H9 (cell line): ENCODE data around the gene SNED1. TPM values are rescaled to one million over a fixed set of nuclear protein-coding genes. Genes with fewer than 3 reads are reported as not detected.

ENCODE experiments used
- DNase-seq: peaks from one replicate; pipeline ENCODE4 v3.0.0-alpha.2; 2017
- H2AFZ ChIP-seq: one replicate; pipeline ENCODE4 v1.6.1; 2013; ENCODE audit warnings: mild to moderate bottlenecking, low read length, control low read depth, moderate library complexity
- H2AK5ac ChIP-seq: 2 replicates; pipeline ENCODE4 v1.6.1; 2013; ENCODE audit warnings: low read length, control low read depth, mixed read lengths; ENCODE audit not compliant: insufficient read length
- H2BK120ac ChIP-seq: one replicate; pipeline ENCODE4 v1.6.1; 2013; ENCODE audit warnings: low read depth, mild to moderate bottlenecking, low read length, control low read depth, inconsistent platforms; ENCODE audit not compliant: poor library complexity, severe bottlenecking
- H2BK12ac ChIP-seq: 2 replicates; pipeline ENCODE4 v1.6.1; 2013; ENCODE audit warnings: low read length, control low read depth, mixed read lengths, low read depth; ENCODE audit not compliant: insufficient read length
- H2BK15ac ChIP-seq: 2 replicates; pipeline ENCODE4 v1.6.1; 2013; ENCODE audit warnings: low read depth, low read length, control low read depth
- H2BK20ac ChIP-seq: one replicate; pipeline ENCODE4 v1.6.1; 2013; ENCODE audit warnings: low read depth, mild to moderate bottlenecking, low read length, control low read depth, inconsistent platforms; ENCODE audit not compliant: poor library complexity, severe bottlenecking
- H2BK5ac ChIP-seq: 2 replicates; pipeline ENCODE4 v1.6.1; 2013; ENCODE audit warnings: low read length, control low read depth, mixed read lengths; ENCODE audit not compliant: insufficient read length
- H3K14ac ChIP-seq: 2 replicates; pipeline ENCODE4 v1.6.1; 2013; ENCODE audit warnings: low read length, control low read depth; ENCODE audit not compliant: insufficient read depth
- H3K18ac ChIP-seq: 2 replicates; pipeline ENCODE4 v1.6.1; 2013; ENCODE audit warnings: low read depth, mild to moderate bottlenecking, mixed read lengths, low read length, control low read depth; ENCODE audit not compliant: insufficient read length
- H3K23ac ChIP-seq: 2 replicates; pipeline ENCODE4 v1.6.1; 2013; ENCODE audit warnings: low read length, control low read depth, mixed read lengths, low read depth; ENCODE audit not compliant: insufficient read length
- H3K23me2 ChIP-seq: 2 replicates; pipeline ENCODE4 v1.6.1; 2013; ENCODE audit warnings: low read depth, mild to moderate bottlenecking, mixed read lengths, low read length, control low read depth; ENCODE audit not compliant: insufficient read length, poor library complexity, severe bottlenecking
- H3K27ac ChIP-seq: 2 replicates; pipeline ENCODE4 v1.5.1; 2013; ENCODE audit warnings: low read length, control low read depth, mixed read lengths, low read depth; ENCODE audit not compliant: insufficient read length
- H3K27me3 ChIP-seq: 2 replicates; pipeline ENCODE4 v1.6.1; 2013; ENCODE audit warnings: low read length, control low read depth, inconsistent platforms; ENCODE audit not compliant: insufficient read depth
- H3K4ac ChIP-seq: 2 replicates; pipeline ENCODE4 v1.6.1; 2013; ENCODE audit warnings: low read depth, mild to moderate bottlenecking, control low read depth, inconsistent platforms, low read length, moderate library complexity
- H3K4me1 ChIP-seq: 2 replicates; pipeline ENCODE4 v1.6.1; 2013; ENCODE audit warnings: low read length, control low read depth, inconsistent platforms; ENCODE audit not compliant: insufficient read depth
- H3K4me2 ChIP-seq: 2 replicates; pipeline ENCODE4 v1.6.1; 2013; ENCODE audit warnings: low read length, control low read depth, mixed read lengths; ENCODE audit not compliant: insufficient read length, insufficient read depth
- H3K56ac ChIP-seq: 2 replicates; pipeline ENCODE4 v1.6.1; 2013; ENCODE audit warnings: low read depth, mild to moderate bottlenecking, mixed read lengths, low read length, control low read depth; ENCODE audit not compliant: insufficient read length
- H3K79me1 ChIP-seq: 2 replicates; pipeline ENCODE4 v1.6.1; 2013; ENCODE audit warnings: low read depth, mild to moderate bottlenecking, moderate library complexity, low read length, control low read depth, inconsistent platforms; ENCODE audit not compliant: insufficient read depth, poor library complexity, severe bottlenecking
- H3K79me2 ChIP-seq: 2 replicates; pipeline ENCODE4 v1.6.1; 2013; ENCODE audit warnings: low read length, control low read depth, inconsistent platforms; ENCODE audit not compliant: insufficient read depth
- H3K9ac ChIP-seq: 2 replicates; pipeline ENCODE4 v1.6.1; 2013; ENCODE audit warnings: low read length, control low read depth, mixed read lengths; ENCODE audit not compliant: insufficient read length; ENCODE audit errors: extremely low read depth
- H3K9me3 ChIP-seq: one replicate; pipeline ENCODE4 v1.6.1; 2013; ENCODE audit warnings: low read depth, low read length, inconsistent platforms; ENCODE audit not compliant: control insufficient read depth
- H3T11ph ChIP-seq: one replicate; pipeline ENCODE4 v1.6.1; 2013; ENCODE audit warnings: mild to moderate bottlenecking, low read length, control low read depth, inconsistent platforms
- H4K20me1 ChIP-seq: one replicate; pipeline ENCODE4 v1.6.1; 2013; ENCODE audit not compliant: control insufficient read depth, insufficient read length, insufficient read depth
- H4K5ac ChIP-seq: 2 replicates; pipeline ENCODE4 v1.6.1; 2013; ENCODE audit warnings: low read depth, mild to moderate bottlenecking, mixed read lengths, low read length, control low read depth; ENCODE audit not compliant: insufficient read length
- H4K8ac ChIP-seq: replicated peaks from 2 replicates; pipeline ENCODE4 v1.6.1; 2013; ENCODE audit warnings: low read length, control low read depth, mixed read lengths, low read depth; ENCODE audit not compliant: insufficient read length
- H4K91ac ChIP-seq: 2 replicates; pipeline ENCODE4 v1.6.1; 2013; ENCODE audit warnings: low read depth, mild to moderate bottlenecking, moderate library complexity, mixed read lengths, low read length, control low read depth; ENCODE audit not compliant: insufficient read length
- H3K27ac Mint-ChIP-seq, 3 experiments: 2 replicates in 2 of 3; 3 replicates in 1 of 3; pipeline ENCODE4 v1.8.0; 2020 to 2021; ENCODE audit warnings: mixed read lengths in 3 of 3, mild to moderate bottlenecking in 1 of 3, moderate library complexity in 1 of 3
- H3K27me3 Mint-ChIP-seq: 2 replicates; pipeline ENCODE4 v1.8.0; 2021; ENCODE audit warnings: low read depth, mild to moderate bottlenecking, moderate library complexity, mixed read lengths
- H3K36me3 Mint-ChIP-seq, 3 experiments: 2 replicates in 2 of 3; 3 replicates in 1 of 3; pipeline ENCODE4 v1.8.0; 2020 to 2021; ENCODE audit warnings: low read depth in 3 of 3, mixed read lengths in 3 of 3; ENCODE audit not compliant: insufficient read depth in 1 of 3
- H3K4me1 Mint-ChIP-seq, 2 experiments: 2 replicates each; pipeline ENCODE4 v1.8.0; 2020; ENCODE audit warnings: mixed read lengths in 2 of 2
- H3K4me3 Mint-ChIP-seq, 2 experiments: 2 replicates in 1 of 2; 3 replicates in 1 of 2; pipeline ENCODE4 v1.8.0; 2020 to 2021; ENCODE audit warnings: mild to moderate bottlenecking in 2 of 2, mixed read lengths in 2 of 2, moderate library complexity in 1 of 2
- H3K9me3 Mint-ChIP-seq, 2 experiments: 2 replicates in 1 of 2; 3 replicates in 1 of 2; pipeline ENCODE4 v1.8.0; 2020; ENCODE audit warnings: mild to moderate bottlenecking in 2 of 2, mixed read lengths in 2 of 2, moderate library complexity in 1 of 2
- CTCF ChIP-seq: fragments of 200-600 bp; sonication (generic); conservative IDR thresholded peaks from 3 replicates; pipeline ENCODE4 v1.8.0; 2021; ENCODE audit warnings: antibody characterized with exemption, mild to moderate bottlenecking
- WGBS: extraction: QIAGEN DNeasy Blood & Tissue Kit; methylation state at CpG from one replicate; pipeline ENCODE4 v1.1.7; 2013; ENCODE audit warnings: missing lambda C conversion rate, low lambda C conversion rate, mixed read lengths; ENCODE audit not compliant: insufficient read length; ENCODE audit errors: extremely low coverage; 5-methylcytosine and 5-hydroxymethylcytosine counted together
- total RNA-seq: library from RNA; stranded (reverse); gene quantifications from 2 replicates; pipeline ENCODE4 v1.2.1, GENCODE V29; 2021

The SNED1 gene
- total RNA-seq, 1 experiment from 2014 or later, result 2.5 TPM

DNA sequence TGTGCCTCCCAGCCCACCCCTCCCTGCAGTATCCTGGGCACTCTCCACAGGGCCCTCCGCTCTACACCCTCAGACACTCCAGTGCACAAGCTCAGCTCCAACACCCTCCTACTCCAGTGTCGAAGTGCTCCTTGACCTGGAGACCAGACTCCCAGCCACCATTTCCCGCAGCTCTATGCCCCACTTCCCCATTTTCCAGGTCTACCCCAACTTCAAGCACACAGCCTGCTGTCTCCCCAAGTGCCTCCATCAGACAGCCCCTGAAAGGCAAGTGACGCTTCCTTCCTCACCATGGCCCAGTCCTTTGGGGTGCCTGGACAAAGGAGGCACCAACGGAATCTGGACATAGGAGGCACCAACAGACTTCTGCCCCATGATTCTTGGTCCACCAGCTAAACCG, 143.6 kb downstream of the SNED1 start:
- no peaks in the 10 kb centered on the region for H3K9me3 ChIP-seq
- H3K14ac ChIP-seq, result no peak overlapping the region
- H2AFZ ChIP-seq, result no peak overlapping the region
- no peaks in the 10 kb centered on the region for H3K79me2 ChIP-seq
- H3K9me3 Mint-ChIP-seq, result no peaks in the 10 kb centered on the region
- no peak for TF ChIP-seq CTCF
- no peaks in the 10 kb centered on the region for H3K4me1 ChIP-seq
- no peak overlapping the region for H2BK5ac ChIP-seq
- DNase-seq, result no peak
- H3K4me3 Mint-ChIP-seq, result no peak overlapping the region
- H3K9ac ChIP-seq, result no peak overlapping the region
- H3K27ac ChIP-seq, result no peak overlapping the region
- H3K4me1 Mint-ChIP-seq, result no peaks in the 10 kb centered on the region
- H4K91ac ChIP-seq, result no peak overlapping the region
- H3K4me2 ChIP-seq, result no peak overlapping the region
- H4K5ac ChIP-seq, result no peak overlapping the region
- H3K23ac ChIP-seq, result no peak overlapping the region
- no peak overlapping the region for H2BK15ac ChIP-seq
- H3K27me3 Mint-ChIP-seq, result no peaks in the 10 kb centered on the region
- no peaks in the 10 kb centered on the region for H3K27me3 ChIP-seq
- H2BK12ac ChIP-seq, result no peak overlapping the region
- no peak overlapping the region for H3T11ph ChIP-seq
- peak overlapping the region in 2 of 3 experiments; percentile 86 to 88; a peak in 5 of 7 replicates for H3K27ac Mint-ChIP-seq
- H3K23me2 ChIP-seq, result no peaks in the 10 kb centered on the region
- no peak overlapping the region for H3K56ac ChIP-seq
- H3K4ac ChIP-seq, result no peak overlapping the region
- WGBS, result no CpG with 5 or more reads among the region's 6 CpGs
- no peak overlapping the region for H4K8ac ChIP-seq
- H2BK20ac ChIP-seq, result no peak overlapping the region
- H2AK5ac ChIP-seq, result no peak overlapping the region
- H3K36me3 Mint-ChIP-seq, result peaks cover 10 to 50% (median 47%) of the 10 kb centered on the region in 3 experiments; a peak in 6 of 7 replicates
- no peaks in the 10 kb centered on the region for H3K79me1 ChIP-seq
- no peaks in the 10 kb centered on the region for H4K20me1 ChIP-seq
- H3K18ac ChIP-seq, result no peak overlapping the region
- H2BK120ac ChIP-seq, result no peak overlapping the region
